GM18909 (cell line): ENCODE results near the gene RABGAP1L.
"Not testable (repeated sequence)": the region's sequence is repeated elsewhere in the genome, so short reads cannot be mapped to it uniquely, and the experiment has no call there.

Experiments
- ATAC-seq: cut with Tn5 transposase; IDR thresholded peaks from one replicate; pipeline ENCODE4 v1.9.1; 2021; ENCODE audit warnings: mild to moderate bottlenecking; ENCODE audit not compliant: unreplicated experiment, poor library complexity

Gene RABGAP1L

DNA sequence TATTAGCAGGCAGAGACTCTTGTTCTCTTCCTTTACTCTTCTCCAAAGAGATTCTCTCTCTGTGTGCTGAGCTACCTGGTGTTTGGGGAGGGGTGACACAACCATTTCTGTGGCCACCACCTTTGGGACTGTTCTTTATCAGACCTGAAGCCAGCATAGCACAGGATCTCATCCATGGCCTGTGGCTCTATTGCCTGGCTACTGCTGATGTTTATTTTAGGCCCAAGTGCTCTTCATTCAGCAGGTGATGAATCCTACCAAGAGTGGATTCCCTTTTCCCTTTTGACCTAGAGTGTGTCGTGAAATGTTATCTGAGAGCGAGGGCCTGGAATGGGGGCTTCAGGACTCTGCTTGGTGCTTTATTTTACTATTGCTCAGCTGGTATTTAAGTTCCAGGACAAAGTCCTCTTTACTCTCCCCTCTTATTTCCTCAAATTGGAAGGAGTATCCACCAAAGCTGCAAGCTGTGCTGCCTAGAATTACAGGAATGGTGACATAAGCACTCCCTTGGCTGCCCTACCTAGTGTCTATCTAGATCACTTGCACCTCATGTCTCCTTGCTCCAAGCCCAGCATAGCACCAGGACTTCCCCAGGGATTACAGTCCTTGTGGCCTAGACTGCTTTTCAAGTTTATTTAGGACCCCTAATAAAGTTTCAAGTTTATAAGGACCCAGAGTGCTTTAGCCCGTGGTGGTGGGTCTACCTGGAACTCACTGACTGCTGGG, 193.7 kb downstream of the RABGAP1L start:
- no peak for ATAC-seq

DNA sequence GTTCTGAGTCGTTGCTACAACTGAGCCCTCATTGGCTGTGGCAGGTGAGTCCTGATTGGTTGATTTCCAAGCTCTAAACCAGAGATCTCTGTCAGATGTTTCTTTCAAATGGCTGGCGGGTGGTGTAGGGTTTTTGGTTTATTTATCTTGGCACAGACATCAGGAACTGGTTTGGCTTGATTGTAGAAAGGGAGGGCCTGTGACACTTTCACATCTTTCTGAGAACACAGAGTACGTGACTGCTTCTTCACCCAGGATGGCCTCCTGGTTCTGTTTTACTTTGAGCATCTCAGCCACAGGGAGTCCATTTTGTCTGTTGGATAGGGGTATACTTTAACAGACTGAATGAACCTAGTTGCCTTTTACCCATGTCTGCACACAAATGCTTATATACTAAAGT, 199.0 kb downstream of the RABGAP1L start:
- no peak for ATAC-seq

- no peak for ATAC-seq
Observed at GRCh38 chr1:174358786-174359453, 199.6 kb downstream of the RABGAP1L start.

- no peak for ATAC-seq
Observed at GRCh38 chr1:174359454-174359805, 200.1 kb downstream of the RABGAP1L start.

DNA sequence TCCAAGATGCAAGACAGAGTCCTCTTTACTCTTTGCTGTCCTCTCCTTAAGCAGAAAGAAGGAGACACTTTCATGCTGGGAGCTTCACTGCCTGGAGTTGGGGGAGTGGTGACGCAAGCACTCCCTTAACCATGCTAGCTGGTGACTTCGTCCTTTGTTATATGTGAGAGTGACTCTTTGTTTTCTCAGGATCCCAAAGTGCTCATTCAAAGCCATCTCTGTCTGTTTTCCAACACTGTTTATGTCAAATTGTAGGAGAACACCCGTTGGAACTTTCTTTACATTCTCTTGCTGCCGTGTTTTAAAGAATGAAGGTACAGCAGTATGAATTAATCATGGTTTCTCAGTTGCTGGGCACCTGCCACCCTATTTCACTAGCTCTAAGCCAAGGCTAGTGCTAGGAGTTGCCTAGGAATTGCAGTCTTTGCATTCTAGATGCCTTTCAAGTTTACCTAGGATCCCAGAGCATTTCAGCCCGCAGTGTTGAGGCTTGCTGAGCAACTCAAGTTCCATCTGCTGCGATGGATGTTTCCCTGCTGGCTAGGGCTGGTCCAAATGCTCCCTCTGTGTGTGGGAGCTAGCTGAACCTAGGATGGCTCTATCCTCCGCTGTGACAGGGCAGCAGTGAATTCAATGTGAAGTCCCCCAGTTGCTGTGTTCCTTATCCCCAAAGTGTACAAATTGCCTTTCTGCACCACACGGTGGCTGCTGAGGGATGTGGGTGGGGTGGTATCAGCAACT, 205.8 kb downstream of the RABGAP1L start:
- ATAC-seq = no peak

- ATAC-seq = no peak
Observed at GRCh38 chr1:174366946-174367345, 207.6 kb downstream of the RABGAP1L start.

DNA sequence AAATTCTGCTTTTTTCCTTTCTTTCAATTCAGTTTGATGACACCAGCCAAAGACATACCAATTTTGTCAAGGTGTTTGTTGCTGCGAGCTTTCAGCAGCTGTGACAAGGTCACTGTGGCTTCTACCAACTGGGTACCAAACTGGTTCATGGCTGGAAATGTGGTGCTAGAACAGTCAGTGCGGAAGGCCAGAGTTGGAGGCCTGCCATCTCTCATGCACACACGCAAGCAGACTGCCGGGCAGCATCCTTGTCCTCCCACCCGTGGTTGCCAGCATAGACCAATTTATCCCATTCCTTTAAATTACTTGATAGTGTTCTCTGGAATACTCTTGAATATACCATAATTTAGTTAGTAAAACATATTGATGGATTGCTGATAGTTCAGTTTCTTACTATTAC, 208.6 kb downstream of the RABGAP1L start:
- no peak for ATAC-seq

DNA sequence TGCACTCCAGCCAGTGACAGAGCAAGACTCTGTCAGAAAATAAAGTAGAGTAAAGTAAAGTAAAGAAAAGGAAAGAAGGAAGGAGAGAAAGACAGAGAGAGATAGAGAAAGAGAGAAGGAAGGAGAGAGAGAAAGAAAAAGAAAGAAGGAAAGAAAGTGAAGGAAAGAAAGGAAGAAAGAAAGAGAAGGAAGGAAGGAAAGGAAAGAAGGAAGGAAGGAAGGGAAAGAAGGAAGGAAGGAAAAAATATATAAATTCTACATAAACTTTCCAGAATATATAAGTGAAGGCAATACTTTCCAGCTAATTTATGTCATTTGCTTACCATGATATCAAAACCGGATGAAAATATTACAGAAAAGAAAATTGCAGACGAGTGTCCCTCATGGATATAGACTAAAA, 216.7 kb downstream of the RABGAP1L start:
- no peak for ATAC-seq

DNA sequence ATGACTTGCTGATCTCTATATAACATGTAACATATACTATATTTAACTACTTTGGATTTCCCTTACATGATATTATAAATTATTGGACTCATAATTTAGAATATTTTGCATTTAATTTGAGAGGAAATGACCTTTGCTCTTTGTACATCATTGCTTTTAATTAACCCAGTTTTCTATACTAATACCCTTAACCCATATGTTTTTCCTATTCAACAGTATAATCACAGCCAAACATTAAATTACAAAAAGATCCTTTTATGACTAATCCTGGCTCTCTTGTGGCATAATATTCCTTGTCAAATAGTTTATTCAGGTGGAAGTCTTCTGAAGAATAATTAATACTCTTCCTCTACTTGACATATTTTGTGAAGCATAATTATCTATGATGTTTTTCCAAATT, 232.4 kb downstream of the RABGAP1L start:
- ATAC-seq = no peak

DNA sequence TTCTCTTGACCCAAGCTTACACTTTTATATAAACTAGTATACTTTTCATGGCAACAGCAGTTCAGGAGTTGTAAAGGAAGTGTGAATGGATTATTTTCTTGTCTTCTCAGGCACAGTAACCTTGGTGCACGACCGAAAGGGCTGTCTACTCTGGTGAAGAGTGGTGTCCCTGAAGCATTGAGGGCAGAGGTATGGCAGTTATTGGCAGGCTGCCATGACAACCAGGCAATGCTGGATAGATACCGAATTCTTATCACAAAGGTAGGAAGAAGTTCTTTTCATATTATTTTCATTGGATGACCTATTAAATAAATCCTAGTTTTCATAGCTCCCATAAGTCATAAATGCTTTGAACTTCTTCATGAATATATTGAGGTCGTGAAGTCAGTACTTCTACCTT, 234.6 kb downstream of the RABGAP1L start:
- ATAC-seq = no peak

DNA sequence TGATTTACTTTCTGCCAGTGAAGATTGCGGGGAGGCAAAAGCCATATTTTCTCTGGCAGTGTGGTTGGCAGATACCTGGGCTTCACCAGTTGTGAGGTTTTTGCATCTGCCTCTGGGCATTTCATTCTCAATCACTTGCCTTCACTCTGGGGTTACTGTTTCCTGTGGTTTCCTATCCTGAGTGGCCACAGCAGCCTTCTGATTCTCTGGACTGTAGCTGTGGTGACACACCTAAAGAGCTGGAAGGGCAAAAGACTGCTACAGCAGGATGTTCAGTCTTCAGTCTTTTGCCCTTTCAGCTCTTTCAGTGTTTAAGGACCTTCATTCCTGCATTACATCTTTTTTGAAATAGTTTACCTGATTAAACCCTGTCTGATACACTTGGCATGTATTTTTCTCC, 237.9 kb downstream of the RABGAP1L start:
- peak; percentile 47 for ATAC-seq

DNA sequence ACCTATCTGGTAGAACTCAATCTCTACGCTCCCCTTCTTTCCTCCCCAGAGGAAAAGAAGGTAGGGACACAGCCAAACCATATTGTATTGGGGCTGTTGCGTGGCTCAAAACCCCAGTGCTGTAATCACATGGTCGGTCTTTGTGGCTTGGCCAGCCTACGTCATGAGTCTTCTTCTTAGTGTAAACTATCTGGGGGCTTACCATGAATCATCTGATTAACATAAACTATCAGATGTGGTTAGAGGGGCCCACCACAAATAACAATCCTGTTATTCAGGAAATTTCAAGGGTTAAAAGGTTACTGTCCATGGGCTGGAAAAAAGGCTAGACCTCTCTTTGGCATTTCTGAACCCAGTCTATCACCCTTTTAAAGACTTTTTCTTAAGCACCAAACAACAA, 238.9 kb downstream of the RABGAP1L start:
- ATAC-seq = no peak

GRCh38 chr1:174399211-174399610, 239.9 kb downstream of the RABGAP1L start:
- ATAC-seq = no peak

GRCh38 chr1:174401075-174401474, 241.8 kb downstream of the RABGAP1L start:
- ATAC-seq = no peak

GRCh38 chr1:174405219-174405618, 245.9 kb downstream of the RABGAP1L start:
- ATAC-seq = no peak

DNA sequence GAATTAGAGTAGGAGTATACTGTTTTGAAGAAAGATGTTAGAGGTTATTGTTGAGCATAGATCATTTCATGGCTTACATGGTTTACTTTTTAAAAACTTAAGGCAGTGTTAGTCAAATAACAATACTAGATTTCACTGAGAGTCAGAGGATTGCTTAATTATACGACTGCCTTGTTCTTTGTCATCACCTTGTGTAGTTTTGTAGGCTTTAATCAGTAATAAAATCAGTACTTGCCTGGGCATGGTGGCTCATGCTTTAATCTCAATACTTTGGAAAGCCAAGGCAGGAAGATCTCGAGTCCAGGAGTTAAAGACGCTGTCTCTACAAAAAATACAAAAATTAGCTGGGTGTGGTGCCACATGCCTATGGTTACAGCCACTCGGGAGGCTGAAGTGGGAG, 247.1 kb downstream of the RABGAP1L start:
- ATAC-seq = no peak

DNA sequence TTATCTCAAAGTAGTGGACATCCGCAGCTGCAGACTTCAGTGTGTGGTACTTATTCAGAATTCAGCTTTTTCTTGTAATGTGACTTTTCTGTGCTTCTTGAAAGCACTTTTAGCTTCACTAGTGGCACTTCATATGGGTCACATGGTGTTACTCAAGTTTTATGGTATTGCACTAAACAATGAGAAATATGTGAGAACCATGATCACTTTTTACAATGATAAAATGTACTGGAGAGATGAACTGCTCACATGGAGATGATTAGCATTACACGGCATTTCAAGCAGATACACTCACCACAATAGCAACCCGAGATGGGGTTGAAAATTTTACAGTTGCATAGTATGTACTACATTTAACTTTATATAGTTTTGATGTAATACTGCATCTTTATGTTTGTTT, 248.3 kb downstream of the RABGAP1L start:
- no peak for ATAC-seq

DNA sequence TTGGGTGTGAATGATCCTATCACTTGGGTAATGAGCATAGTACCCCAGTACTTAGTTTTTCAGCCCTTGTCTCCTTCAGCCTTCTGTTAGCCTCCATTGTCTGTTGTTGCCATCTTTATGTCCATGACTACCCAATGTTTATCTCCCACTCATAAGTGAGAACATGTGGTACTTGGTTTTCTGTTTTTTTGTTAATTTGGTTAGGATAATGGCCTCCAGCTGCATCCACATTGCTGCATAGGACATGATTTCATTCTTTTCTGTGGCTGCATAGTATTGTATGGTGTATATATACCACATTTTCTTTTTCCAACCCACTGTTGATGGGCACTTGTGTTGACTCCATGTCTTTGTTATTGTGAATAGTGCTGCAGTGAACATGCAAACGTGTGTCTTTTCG, 248.8 kb downstream of the RABGAP1L start:
- no peak for ATAC-seq

GRCh38 chr1:174409801-174410200, 250.5 kb downstream of the RABGAP1L start:
- not testable (repeated sequence) for ATAC-seq

DNA sequence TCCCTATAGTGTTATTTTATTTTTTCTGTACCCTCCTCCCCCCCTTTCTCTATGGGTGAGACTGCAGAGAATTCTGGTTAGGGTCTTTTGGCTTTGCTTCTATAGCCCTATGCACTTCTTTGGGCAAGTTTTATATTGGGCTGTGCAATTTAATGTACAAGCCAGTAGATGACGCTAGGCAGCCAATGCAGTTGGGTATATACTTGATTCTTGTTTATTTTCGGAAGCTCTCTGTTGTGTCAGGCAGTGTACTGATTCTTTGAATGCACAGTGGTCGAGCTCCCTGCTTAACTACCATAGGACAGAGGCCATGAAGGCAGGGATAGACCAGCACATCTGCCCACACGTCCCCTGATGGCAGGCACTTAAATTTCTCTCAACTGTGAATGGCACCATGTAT, 254.3 kb downstream of the RABGAP1L start:
- no peak for ATAC-seq

DNA sequence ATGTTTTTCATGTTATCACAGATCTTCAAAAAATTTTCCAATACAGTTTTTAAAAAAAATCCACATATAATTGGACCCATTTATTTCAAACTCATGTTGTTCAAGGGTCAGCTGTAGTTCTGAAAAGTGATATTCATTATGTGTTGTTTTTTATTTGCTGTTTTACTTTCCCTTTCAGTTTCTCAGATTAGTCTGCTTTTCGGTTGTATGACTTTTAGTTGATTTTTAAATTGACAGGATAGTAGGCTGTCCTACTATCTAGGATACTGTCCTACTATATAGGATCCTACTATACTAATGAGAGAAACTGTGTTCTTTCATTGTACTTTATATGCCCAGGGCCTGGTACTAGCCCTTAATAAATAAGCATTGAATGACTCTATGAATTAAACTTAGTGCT, 254.9 kb downstream of the RABGAP1L start:
- ATAC-seq = no peak

DNA sequence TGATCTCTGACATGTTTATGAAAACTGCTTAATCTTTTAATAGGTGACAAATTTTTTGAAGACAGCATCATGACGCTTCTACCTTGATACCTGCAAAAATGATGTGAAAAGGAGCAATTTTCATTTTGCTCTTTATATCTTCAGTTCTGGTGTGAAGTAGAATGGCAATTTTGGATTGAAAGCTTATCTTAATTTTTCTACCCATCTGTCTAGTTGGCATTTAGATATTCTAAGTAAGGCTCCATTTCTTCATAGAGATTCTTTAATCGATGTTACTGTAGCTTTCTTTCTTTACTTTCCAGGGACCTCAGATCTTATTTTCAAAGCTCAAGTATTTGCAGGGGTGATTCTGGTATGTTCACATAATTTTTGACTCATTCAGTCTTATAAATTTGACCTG, 256.2 kb downstream of the RABGAP1L start:
- ATAC-seq = no peak
